Measurements from ENCODE around the gene SNX19.
"Not testable (repeated sequence)": the region's sequence is repeated elsewhere in the genome, so short reads cannot be mapped to it uniquely, and the experiment has no call there.

Gene SNX19

GRCh38 chr11:130868721-130869390, 47.4 kb downstream of the SNX19 start:
- no peak for DNase-seq

- no peak for DNase-seq
These were observed 48.1 kb downstream of the SNX19 start for GRCh38 chr11:130868086-130868710.

GRCh38 chr11:130866831-130867230, 49.4 kb downstream of the SNX19 start:
- DNase-seq, result no peak

GRCh38 chr11:130865774-130866114, 50.5 kb downstream of the SNX19 start:
- no peak for DNase-seq

- DNase-seq, result no peak
These were observed 51.0 kb downstream of the SNX19 start for GRCh38 chr11:130865091-130865773.

- peak; percentile 89 for DNase-seq
These were observed 54.1 kb downstream of the SNX19 start for GRCh38 chr11:130861902-130862860.

GRCh38 chr11:130861283-130861682, 55.0 kb downstream of the SNX19 start:
- DNase-seq, result no peak

- no peak for DNase-seq
These were observed 56.4 kb downstream of the SNX19 start for GRCh38 chr11:130859886-130860285.

- no peak for DNase-seq
These were observed 58.1 kb downstream of the SNX19 start for GRCh38 chr11:130858215-130858614.

- DNase-seq, result not testable (repeated sequence)
These were observed 60.6 kb downstream of the SNX19 start for GRCh38 chr11:130855707-130856106.

- no peak for DNase-seq
These were observed 61.8 kb downstream of the SNX19 start for GRCh38 chr11:130854483-130854882.

GRCh38 chr11:130852589-130852988, 63.7 kb downstream of the SNX19 start:
- DNase-seq, result no peak

GRCh38 chr11:130850185-130850944, 65.9 kb downstream of the SNX19 start:
- DNase-seq, result no peak

GRCh38 chr11:130849215-130849568, 67.1 kb downstream of the SNX19 start:
- no peak for DNase-seq

GRCh38 chr11:130848361-130849214, 67.7 kb downstream of the SNX19 start:
- no peak for DNase-seq

- no peak for DNase-seq
These were observed 68.8 kb downstream of the SNX19 start for GRCh38 chr11:130847517-130847916.

- no peak for DNase-seq
These were observed 69.7 kb downstream of the SNX19 start for GRCh38 chr11:130846606-130847005.

- DNase-seq, result no peak
These were observed 74.3 kb downstream of the SNX19 start for GRCh38 chr11:130842001-130842400.

GRCh38 chr11:130840679-130841078, 75.6 kb downstream of the SNX19 start:
- DNase-seq, result no peak

GRCh38 chr11:130839981-130840666, 76.2 kb downstream of the SNX19 start:
- no peak for DNase-seq

GRCh38 chr11:130837194-130837593, 79.1 kb downstream of the SNX19 start:
- DNase-seq, result no peak

Measured in activated CD4-positive, alpha-beta T cell treated with anti-CD3 and anti-CD28 coated beads, Interleukin-10, Interleukin-2, amounts not matched to agents 100 ng/mL and 50 ng/mL, durations not matched to agents 16 hours and 8 hours (primary cell).